ENCODE data around the gene GPNMB.

Gene GPNMB

DNA sequence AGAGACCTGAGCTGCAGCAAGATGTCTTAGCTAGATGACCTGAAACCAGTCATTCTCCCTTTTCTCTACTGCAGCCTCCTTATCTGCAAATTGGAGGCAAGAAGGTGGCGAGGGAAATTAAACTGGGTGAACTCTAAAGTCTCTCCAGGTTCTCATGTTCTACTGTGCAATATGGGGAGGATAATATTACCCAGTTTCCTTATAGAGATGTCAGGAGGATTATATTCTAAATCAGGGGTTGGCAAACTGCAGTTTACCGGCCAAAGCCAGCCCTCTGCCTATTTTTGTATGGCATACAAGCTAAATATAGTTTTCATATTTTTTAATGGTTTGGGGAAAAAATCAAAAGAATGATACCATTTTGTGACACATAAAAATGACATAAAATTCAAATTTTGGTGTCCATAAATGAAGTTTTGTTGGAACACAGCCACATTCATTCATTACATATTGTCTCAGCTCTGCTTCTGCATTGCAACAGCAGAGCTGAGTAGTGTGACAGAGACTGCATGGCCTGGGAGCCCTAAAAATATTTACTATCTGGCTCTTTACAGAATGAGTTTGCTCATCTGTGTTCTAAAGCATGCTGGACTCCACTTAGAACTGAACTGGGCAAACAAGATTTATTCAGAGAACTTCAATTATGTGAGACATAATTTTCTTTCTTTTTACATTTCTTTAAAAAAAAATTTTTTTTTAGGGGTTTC is 33.4 kb downstream of the GPNMB start:
- TF ChIP-seq, protein P1, sequence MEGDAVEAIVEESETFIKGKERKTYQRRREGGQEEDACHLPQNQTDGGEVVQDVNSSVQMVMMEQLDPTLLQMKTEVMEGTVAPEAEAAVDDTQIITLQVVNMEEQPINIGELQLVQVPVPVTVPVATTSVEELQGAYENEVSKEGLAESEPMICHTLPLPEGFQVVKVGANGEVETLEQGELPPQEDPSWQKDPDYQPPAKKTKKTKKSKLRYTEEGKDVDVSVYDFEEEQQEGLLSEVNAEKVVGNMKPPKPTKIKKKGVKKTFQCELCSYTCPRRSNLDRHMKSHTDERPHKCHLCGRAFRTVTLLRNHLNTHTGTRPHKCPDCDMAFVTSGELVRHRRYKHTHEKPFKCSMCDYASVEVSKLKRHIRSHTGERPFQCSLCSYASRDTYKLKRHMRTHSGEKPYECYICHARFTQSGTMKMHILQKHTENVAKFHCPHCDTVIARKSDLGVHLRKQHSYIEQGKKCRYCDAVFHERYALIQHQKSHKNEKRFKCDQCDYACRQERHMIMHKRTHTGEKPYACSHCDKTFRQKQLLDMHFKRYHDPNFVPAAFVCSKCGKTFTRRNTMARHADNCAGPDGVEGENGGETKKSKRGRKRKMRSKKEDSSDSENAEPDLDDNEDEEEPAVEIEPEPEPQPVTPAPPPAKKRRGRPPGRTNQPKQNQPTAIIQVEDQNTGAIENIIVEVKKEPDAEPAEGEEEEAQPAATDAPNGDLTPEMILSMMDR (IDR thresholded peaks at IDR 0.05; ENCODE audit: insufficient read depth, low read length, poor library complexity, severe bottlenecking), result no peak
- Histone ChIP-seq H3K27me3 (replicated peaks; ENCODE audit: control insufficient read depth, insufficient read depth, low read length) (no peaks in the 10 kb centered on the region), H3K4me3 (replicated peaks; ENCODE audit: low read depth, low read length) (no peak overlapping the region), H3K36me3 (ENCODE audit: control insufficient read depth, insufficient read depth, low read length) (no peaks in the 10 kb centered on the region)
- no peak for DNase-seq (ENCODE audit: extremely low read depth, insufficient read length)

DNA sequence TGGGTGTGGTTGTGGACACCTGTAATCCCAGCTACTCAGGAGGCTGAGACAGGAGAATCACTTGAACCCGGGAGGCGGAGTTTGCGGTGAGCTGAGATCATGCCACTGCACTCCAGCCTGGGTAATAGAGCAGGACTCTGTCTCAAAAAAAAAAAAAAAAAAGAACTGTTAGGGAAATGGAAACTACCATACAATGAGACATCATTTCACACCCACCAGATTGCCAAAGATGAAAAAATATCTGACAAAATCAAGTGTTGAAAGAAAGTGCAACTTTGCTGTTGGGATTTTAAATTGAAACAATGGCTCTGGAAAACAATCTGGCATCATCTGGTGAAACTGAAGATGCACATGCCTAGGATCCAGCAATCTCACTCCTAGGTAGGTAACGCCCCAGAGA is 36.5 kb downstream of the GPNMB start:
- no peak for DNase-seq (ENCODE audit: extremely low read depth, insufficient read length)
- no peaks in the 10 kb centered on the region for H3K36me3 ChIP-seq (ENCODE audit: control insufficient read depth, insufficient read depth, low read length)
- H3K4me3 ChIP-seq (replicated peaks; ENCODE audit: low read depth, low read length), result no peak overlapping the region
- no peaks in the 10 kb centered on the region for H3K27me3 ChIP-seq (replicated peaks; ENCODE audit: control insufficient read depth, insufficient read depth, low read length)
- TF ChIP-seq, protein P1 (IDR thresholded peaks at IDR 0.05; ENCODE audit: insufficient read depth, low read length, poor library complexity, severe bottlenecking), result no peak

DNA sequence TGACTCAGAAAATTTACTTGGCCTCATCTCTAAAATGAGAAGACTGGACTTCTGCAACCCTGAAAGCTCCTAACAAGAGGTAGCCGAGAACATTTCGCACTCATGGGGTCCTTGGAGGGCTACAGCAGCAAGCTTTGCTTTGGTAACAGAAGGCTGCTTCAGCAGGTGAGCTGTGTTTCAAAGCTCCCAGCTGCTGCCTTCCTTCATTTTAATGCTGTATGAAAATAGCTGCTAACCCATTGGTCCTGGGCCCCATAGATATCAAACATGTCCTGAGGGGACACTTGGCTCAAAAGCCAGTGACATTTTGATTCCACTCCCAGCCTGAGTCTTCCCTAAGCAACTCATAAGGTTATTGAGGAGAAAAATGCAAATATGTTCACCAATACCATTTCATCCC is 38.3 kb downstream of the GPNMB start:
- no peaks in the 10 kb centered on the region for H3K36me3 ChIP-seq (ENCODE audit: control insufficient read depth, insufficient read depth, low read length)
- TF ChIP-seq, protein P1 (IDR thresholded peaks at IDR 0.05; ENCODE audit: insufficient read depth, low read length, poor library complexity, severe bottlenecking), result no peak
- no peaks in the 10 kb centered on the region for H3K27me3 ChIP-seq (replicated peaks; ENCODE audit: control insufficient read depth, insufficient read depth, low read length)
- no peak for DNase-seq (ENCODE audit: extremely low read depth, insufficient read length)
- H3K4me3 ChIP-seq (replicated peaks; ENCODE audit: low read depth, low read length), result no peak overlapping the region

DNA sequence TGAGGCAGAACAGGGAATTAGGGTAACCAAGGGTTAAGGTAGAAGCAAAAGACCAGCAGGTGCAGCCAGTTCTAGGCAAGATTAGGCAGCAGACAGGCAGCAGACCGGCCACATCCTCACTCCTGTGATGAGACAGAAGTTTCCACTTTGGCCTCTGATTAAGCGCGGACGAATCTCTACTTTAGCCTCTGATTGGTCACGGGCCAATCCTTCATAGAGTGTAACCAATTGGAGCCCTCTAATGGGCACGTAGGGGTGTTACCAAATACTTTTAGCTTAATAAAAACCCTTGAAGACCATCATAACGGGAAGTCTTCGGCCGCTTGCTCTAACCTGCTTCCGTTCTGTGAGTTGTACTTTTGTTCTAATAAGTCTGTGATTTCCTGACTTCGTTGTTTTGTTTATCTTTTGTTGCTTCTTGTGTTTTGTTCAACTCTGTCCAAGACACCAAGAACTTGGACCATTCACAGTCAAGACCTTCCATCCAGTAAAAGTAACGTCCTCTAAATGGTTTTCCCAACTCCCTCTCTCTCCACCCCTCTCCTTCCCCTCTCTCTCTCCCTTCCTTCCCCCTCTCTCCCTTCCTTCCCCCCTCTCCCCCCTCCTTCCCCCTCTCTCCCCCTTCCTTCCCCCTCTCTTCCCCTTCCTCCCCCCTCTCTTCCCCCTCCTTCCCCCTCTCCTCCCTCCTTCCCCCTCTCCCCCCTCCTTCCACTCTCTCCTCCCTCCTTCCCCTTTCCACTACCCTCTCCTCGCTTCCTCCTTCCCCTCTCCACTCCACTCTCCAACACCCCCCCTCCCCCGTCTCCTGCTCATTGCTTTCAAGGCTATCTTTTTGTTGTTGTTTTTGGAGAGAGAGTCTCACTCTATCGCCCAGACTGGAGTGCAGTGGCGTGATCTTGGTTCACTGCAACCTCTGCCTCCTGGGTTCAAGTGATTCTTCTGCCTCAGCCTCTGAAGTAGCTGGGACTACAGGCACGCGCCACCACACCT is 39.4 kb downstream of the GPNMB start:
- no peaks in the 10 kb centered on the region for H3K36me3 ChIP-seq (ENCODE audit: control insufficient read depth, insufficient read depth, low read length)
- H3K4me3 ChIP-seq (replicated peaks; ENCODE audit: low read depth, low read length), result no peak overlapping the region
- no peak for DNase-seq (ENCODE audit: extremely low read depth, insufficient read length)
- TF ChIP-seq, protein P1 (IDR thresholded peaks at IDR 0.05; ENCODE audit: insufficient read depth, low read length, poor library complexity, severe bottlenecking), result no peak
- H3K27me3 ChIP-seq (replicated peaks; ENCODE audit: control insufficient read depth, insufficient read depth, low read length), result no peaks in the 10 kb centered on the region

DNA sequence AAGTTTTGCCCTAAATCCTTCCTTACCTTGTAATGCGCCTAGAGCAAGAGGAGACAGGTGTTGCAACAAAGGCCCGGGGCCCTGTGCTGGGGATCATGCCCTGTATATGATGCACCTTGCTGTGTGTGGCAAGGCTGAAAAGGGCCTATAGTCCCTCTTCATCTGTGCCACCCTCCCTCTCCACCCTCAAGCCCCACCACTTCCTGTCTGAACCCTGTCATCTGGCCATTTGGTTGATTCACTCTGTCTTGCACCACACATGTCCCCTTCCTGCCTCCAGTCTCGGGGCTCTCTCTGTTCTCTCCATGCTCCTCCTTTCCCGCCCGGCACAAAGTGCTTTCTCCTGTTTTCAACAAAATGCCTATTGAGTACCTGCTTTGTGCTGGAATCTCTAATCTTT is 41.0 kb downstream of the GPNMB start:
- TF ChIP-seq, protein P1 (IDR thresholded peaks at IDR 0.05; ENCODE audit: insufficient read depth, low read length, poor library complexity, severe bottlenecking), result no peak
- DNase-seq (ENCODE audit: extremely low read depth, insufficient read length), result no peak

More for the DNA sequence above, 41.0 kb downstream of the GPNMB start:
- Histone ChIP-seq H3K27me3 (replicated peaks; ENCODE audit: control insufficient read depth, insufficient read depth, low read length) (no peaks in the 10 kb centered on the region), H3K36me3 (ENCODE audit: control insufficient read depth, insufficient read depth, low read length) (no peaks in the 10 kb centered on the region), H3K4me3 (replicated peaks; ENCODE audit: low read depth, low read length) (no peak overlapping the region)
